Activated B cell treated with CpG ODN at 0.5 μM for 24 hours (primary cell): ENCODE results near the gene AKT1. TPM values are rescaled to one million over a fixed set of nuclear protein-coding genes. Genes with fewer than 3 reads are reported as not detected.

Experiments
- ATAC-seq: fragments of 200-7000 bp; cut with Tn5 transposase; one replicate; pipeline ENCODE4 v1.10.0; 2021; ENCODE audit warnings: low read depth, mild to moderate bottlenecking, moderate library complexity
- CTCF ChIA-PET: fragments of 350-600 bp; sonication (Branson Sonifier 250); formaldehyde crosslinking; loops from one replicate; lab custom pipeline; 2021; ENCODE audit warnings: antibody characterized with exemption; lab: Charles Lee
- POLR2A ChIA-PET: fragments of 350-600 bp; sonication (Branson Sonifier 250); formaldehyde crosslinking; loops from one replicate; lab custom pipeline; 2021; ENCODE audit warnings: antibody characterized with exemption; lab: Charles Lee
- DNase-seq: peaks from one replicate; pipeline ENCODE4 v3.0.0; 2022
- H3K27ac Mint-ChIP-seq: one replicate; pipeline ENCODE4 v1.8.0; 2020; ENCODE audit warnings: mixed read lengths
- H3K27me3 Mint-ChIP-seq: one replicate; pipeline ENCODE4 v1.8.0; 2021; ENCODE audit warnings: mixed read lengths
- H3K36me3 Mint-ChIP-seq: one replicate; pipeline ENCODE4 v1.8.0; 2021; ENCODE audit warnings: low read depth, mixed read lengths
- H3K4me1 Mint-ChIP-seq: one replicate; pipeline ENCODE4 v1.8.0; 2021; ENCODE audit warnings: mixed read lengths
- H3K4me3 Mint-ChIP-seq: one replicate; pipeline ENCODE4 v1.8.0; 2020; ENCODE audit warnings: mild to moderate bottlenecking, mixed read lengths
- H3K9me3 Mint-ChIP-seq: one replicate; pipeline ENCODE4 v1.8.0; 2020; ENCODE audit warnings: mixed read lengths
- intact Hi-C: fragments of 100-400 bp; cut with micrococcal nuclease; formaldehyde crosslinking; loops from one replicate; pipeline ENCODE4 v1.15.1; 2024
- total RNA-seq: library from RNA; stranded (reverse); gene quantifications from 2 replicates; pipeline ENCODE4 v1.2.3, GENCODE V29; 2022
- TF ChIP-seq, protein P1 (sequence below): fragments of 200-600 bp; IDR thresholded peaks from one replicate; pipeline ENCODE4 v1.8.0; 2022; ENCODE audit warnings: antibody characterized with exemption, mild to moderate bottlenecking

AKT1 gene
- total RNA-seq, 1 donor from 2014 or later, result 80.8 TPM

DNA sequence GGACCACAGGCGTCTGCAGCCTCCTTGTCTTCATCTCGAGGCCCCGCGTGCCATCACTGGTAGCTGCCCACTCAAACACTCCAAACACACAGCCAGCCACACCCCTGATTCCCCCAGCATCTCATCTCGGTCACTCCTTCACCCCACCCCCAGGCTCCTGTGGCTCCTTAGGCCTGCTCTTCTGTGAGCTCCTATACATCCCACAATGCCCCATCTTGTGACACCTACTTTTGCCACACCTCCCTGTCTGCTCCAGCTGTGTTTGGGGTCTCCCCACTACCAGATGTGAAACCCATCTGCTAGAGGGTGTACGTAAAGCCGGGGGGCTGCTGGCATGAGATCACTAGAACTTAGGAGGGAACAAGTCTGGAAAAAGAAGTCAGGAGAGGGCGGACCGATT is 4.1 kb downstream of the AKT1 start:
- intact Hi-C loops, result no loop called here
- no peaks in the 10 kb centered on the region for H3K9me3 Mint-ChIP-seq
- ChIA-PET CTCF (no interaction called here), POLR2A (no interaction called here)
- no peak overlapping the region for H3K27ac Mint-ChIP-seq
- no peak overlapping the region for H3K4me3 Mint-ChIP-seq
- DNase-seq (no peak), ATAC-seq (no peak)
- H3K4me1 Mint-ChIP-seq, result peaks cover 30% of the 10 kb centered on the region
- no peaks in the 10 kb centered on the region for H3K27me3 Mint-ChIP-seq
- peaks cover 13% of the 10 kb centered on the region for H3K36me3 Mint-ChIP-seq
- TF ChIP-seq, protein P1, sequence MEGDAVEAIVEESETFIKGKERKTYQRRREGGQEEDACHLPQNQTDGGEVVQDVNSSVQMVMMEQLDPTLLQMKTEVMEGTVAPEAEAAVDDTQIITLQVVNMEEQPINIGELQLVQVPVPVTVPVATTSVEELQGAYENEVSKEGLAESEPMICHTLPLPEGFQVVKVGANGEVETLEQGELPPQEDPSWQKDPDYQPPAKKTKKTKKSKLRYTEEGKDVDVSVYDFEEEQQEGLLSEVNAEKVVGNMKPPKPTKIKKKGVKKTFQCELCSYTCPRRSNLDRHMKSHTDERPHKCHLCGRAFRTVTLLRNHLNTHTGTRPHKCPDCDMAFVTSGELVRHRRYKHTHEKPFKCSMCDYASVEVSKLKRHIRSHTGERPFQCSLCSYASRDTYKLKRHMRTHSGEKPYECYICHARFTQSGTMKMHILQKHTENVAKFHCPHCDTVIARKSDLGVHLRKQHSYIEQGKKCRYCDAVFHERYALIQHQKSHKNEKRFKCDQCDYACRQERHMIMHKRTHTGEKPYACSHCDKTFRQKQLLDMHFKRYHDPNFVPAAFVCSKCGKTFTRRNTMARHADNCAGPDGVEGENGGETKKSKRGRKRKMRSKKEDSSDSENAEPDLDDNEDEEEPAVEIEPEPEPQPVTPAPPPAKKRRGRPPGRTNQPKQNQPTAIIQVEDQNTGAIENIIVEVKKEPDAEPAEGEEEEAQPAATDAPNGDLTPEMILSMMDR, result no peak

DNA sequence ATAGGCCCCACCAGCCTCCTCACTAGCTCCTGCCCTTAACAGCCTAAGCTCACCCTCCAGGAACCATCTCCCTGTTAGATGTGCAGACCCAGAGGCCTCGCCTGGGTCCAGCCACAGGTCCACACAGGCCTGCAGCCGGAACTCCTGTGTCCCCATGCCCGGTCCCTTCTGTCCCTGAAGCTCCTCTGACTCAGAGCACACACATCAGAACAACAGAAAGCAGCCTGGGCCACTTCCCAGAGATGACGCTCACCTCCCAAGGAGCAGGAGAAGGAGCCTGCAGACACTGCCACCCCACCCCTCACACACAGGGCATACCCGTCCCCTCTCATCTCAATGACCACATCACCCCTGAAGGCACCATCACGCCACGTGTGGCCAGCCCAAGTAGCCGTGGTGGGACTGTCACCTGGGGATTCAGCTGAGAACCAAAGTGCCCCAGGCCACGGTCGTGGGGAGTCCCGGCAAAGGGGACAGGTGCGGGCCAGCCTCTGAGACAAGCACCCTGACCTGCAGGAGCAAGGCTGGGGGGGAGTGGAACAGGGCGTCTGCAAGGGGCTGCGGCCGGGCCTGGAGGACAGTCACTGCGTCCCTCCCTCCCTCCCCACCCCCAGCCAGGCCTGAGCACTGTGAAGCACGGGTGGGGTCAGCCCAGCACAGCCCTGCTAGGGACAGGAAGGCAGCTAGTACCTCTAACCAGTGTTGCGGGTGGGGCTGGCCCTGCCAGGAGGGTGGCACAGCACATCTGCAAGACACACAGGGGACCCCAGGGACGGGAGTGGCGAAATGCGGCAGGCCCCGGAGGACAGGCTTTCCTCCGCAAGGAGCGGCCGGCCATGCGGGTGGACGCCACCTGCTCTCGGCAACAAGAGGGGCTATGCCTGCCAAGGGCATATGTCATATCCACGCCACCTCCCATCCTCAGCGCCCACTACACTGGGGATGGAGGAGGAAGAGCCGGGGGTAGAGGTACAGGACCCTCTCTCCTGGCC is 5.5 kb downstream of the AKT1 start:
- ChIA-PET POLR2A (no interaction called here), CTCF (no interaction called here)
- TF ChIP-seq, protein P1, result no peak
- intact Hi-C loops, result no loop called here
- H3K27ac Mint-ChIP-seq, result no peak overlapping the region
- H3K9me3 Mint-ChIP-seq, result no peaks in the 10 kb centered on the region
- H3K4me1 Mint-ChIP-seq, result peaks cover 24% of the 10 kb centered on the region
- ATAC-seq, result no peak
- no peak for DNase-seq
- H3K4me3 Mint-ChIP-seq, result no peak overlapping the region
- no peaks in the 10 kb centered on the region for H3K27me3 Mint-ChIP-seq
- H3K36me3 Mint-ChIP-seq, result peaks cover 13% of the 10 kb centered on the region

DNA sequence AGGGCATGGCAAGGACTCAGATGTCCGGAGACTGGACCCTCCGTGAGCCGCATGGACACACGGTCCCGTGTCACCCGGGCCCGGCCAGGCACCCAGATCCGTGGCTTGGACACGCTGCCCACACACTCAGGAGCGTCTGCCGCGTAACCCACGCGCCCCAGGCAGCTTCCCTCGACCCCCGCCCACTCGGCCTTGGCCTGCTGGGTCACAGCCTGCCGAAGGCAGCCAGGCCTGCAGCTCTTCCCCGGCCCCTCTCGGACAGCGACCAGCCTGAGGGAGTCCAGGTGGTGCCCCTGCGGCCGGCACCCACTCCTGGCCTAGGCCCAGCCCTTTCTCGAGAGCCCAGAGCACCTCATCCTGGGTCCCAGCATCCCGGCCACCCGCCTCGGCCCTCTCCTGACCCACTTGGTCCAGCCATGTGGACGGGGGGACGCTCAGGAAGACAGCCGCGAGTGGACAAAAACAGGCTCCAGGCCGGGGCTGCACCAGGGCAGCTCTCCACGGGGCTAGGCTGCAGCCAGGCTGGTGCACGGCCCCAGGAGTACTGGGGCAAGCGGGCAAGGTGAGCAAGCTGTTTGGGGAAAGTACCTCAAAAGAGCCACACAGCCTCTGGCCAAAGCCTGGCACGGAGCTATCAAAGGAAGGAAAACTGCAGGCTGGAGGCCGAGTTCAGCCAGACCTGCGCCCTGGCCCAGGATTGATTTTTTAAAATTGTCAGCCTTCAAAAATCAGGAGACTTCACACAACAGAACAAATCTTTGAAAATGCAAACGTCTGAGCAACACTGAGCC is 6.5 kb downstream of the AKT1 start:
- no peaks in the 10 kb centered on the region for H3K27me3 Mint-ChIP-seq
- H3K9me3 Mint-ChIP-seq, result no peaks in the 10 kb centered on the region
- no peak overlapping the region for H3K4me3 Mint-ChIP-seq
- DNase-seq, result no peak
- H3K27ac Mint-ChIP-seq, result no peak overlapping the region
- ChIA-PET POLR2A (interaction anchor here (0.6 to 1.1 kb wide), 2 partner anchors 20 to 689 kb away, joined by 3 to 4 read pairs; no protein-coding TSS in a partner anchor), CTCF (no interaction called here)
- TF ChIP-seq, protein P1, result no peak
- no peak for ATAC-seq
- peaks cover 13% of the 10 kb centered on the region for H3K36me3 Mint-ChIP-seq
- intact Hi-C loops, result no loop called here
- peaks cover 18% of the 10 kb centered on the region for H3K4me1 Mint-ChIP-seq

- Mint-ChIP-seq H3K36me3 (peaks cover 13% of the 10 kb centered on the region), H3K27ac (no peak overlapping the region), H3K4me1 (peaks cover 10% of the 10 kb centered on the region), H3K4me3 (no peak overlapping the region), H3K9me3 (no peaks in the 10 kb centered on the region), H3K27me3 (no peaks in the 10 kb centered on the region)
- POLR2A ChIA-PET, result interaction anchor here (0.6 to 1.1 kb wide), 2 partner anchors 20 to 690 kb away, joined by 3 to 4 read pairs; no protein-coding TSS in a partner anchor
- no peak for ATAC-seq
- TF ChIP-seq, protein P1, result no peak
- no peak for DNase-seq
- intact Hi-C loops, result no loop called here
- CTCF ChIA-PET, result no interaction called here
These were observed 7.3 kb downstream of the AKT1 start for GRCh38 chr14:104788161-104788818.
